GM18498 (cell line): ENCODE data around the gene OR10V1.

ENCODE experiments used
- ATAC-seq: cut with Tn5 transposase; IDR thresholded peaks from one replicate; pipeline ENCODE4 v1.9.1; 2021; ENCODE audit warnings: mild to moderate bottlenecking, moderate library complexity; ENCODE audit not compliant: unreplicated experiment

Gene OR10V1, protein sequence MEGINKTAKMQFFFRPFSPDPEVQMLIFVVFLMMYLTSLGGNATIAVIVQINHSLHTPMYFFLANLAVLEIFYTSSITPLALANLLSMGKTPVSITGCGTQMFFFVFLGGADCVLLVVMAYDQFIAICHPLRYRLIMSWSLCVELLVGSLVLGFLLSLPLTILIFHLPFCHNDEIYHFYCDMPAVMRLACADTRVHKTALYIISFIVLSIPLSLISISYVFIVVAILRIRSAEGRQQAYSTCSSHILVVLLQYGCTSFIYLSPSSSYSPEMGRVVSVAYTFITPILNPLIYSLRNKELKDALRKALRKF

DNA sequence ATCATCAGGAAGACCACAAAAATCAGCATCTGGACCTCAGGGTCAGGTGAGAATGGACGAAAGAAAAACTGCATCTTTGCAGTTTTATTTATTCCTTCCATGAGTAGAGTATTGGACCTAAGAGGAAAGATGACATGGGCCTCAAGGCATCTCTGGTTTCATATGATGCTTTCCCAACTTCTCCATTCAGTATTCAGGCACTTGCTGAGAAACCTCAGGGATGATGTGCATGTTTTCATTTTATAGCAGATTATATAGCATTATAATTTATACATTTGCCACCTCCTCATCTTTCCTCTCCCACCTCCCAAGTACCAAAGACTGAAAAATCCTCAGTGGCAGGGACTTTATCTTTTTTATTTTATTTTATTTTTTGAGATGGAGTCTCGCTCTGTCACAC, at the start of gene OR10V1:
OR10V1 (minus strand) TSS at position 101 of the 400 bp plus-strand sequence; CDS start at position 101, 0 bp downstream.
- no peak for ATAC-seq

DNA sequence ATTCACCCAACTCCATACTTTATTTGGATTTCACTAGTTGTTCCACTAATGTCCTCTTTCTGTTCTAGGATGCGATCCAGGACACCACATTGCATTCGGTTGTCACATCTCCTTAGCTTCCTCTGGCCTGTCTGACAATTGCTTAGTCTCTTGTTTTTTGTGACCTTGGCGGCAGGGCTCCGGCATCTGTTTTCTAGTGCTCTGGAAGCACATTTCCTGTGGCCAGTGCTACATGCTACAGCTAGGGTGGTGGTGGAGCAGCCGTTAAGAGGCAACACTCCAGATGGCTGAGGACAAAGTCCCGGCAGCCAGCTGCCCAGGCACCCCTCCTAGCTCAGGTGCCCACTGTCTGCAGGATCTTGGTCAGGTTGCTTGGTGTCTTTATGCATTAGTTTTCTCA, 48.3 kb upstream of the OR10V1 start:
- no peak for ATAC-seq

DNA sequence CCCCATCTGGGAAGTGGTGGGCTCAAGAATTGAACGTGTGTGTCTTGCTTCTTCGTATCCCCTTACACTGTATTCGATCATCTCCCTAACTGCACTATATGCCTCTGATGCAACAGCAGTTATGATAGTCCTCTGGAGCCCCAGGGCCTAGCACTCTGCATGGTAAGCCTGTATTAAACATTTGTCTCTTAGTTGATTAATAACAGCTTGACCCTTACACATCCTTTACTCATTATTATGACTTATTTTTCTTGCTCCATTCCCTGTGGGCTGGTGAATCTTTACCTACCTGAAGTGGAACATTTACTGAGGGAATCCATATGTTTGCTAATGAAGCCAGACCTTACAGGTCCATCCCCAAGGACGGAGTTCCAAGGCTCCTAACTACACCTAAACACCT, 47.1 kb upstream of the OR10V1 start:
- no peak for ATAC-seq

DNA sequence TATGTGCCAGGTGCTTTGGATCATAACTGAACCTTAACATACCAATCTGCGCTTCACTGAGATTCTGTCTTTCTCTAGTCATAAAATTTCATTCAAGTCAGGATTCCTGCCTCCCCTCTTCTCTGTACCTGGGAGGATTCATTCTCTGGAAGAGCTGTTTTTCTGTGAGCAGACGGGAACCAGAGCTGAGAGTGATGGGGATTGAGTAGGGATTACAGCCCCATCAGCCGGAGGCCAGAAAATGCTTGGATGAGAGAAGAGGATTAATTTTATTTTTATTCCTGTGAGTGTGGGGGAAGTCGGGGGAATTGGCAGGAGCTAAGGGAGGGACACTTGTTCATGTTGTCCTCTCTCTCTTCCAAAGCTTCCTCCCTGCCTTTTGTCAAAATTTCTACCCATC, 46.3 kb upstream of the OR10V1 start:
- no peak for ATAC-seq

DNA sequence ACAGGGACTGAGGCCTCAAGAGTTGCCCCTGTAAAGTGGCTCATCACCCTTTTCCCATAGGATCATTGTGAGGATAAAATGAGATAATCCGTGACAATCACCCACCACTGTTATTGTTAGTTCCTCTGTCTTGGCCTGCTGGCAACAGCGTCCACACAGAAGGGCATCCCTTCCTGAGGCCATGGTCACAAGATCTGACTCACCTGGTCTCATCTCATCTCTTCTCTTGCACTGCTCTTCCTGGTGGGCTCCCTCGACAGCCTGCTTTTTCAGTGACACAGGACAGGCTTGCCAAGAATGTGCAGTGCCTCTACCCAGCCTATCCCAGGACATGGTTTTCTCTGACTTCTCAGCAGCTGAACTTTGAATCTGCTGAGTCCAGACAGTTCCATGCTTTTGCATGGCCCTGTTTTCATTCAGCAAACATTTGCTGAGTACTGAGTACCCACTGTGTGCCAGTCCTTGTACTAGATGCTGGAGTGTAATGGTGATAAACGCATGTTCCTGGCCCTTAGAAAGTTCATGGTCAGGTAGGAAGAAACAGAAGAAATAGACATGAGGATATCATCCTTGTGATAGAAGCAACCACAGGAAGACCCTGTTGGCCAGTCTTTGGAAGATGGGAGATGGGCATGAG, 44.9 kb upstream of the OR10V1 start:
- no peak for ATAC-seq

DNA sequence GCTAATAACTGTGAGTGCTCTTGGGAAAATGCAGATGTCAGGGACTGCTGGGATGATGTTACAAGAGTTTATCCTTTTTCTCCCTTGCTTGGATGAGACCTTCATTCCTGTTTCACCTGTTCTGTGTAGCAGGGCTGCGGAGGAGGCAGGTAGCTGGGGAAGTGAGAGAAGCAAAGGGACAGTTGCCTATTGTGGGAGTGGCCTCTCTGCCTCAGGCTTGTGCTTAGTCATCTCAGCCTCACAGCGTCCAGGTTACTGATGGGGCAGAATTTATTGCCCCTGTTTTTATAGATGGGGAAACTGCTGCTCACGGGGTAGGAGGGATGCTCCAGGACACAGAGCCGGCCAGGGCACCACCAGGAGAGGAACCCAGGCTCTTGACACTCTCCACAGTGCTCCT, 43.2 kb upstream of the OR10V1 start:
- ATAC-seq = no peak

DNA sequence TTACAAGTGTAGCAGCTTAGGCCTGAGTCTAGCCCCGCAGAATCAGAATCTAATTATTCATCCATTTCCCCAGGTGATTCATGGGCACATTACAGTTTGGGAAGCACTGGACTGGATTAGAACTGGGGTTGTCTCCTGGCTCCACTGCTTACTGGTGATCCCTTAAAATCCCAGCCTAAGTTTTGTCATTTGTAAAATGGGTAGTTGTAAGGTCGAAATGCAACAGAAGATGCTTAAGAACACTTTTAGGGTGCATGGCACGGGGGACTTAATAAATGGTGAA, 42.9 kb upstream of the OR10V1 start:
- no peak for ATAC-seq

DNA sequence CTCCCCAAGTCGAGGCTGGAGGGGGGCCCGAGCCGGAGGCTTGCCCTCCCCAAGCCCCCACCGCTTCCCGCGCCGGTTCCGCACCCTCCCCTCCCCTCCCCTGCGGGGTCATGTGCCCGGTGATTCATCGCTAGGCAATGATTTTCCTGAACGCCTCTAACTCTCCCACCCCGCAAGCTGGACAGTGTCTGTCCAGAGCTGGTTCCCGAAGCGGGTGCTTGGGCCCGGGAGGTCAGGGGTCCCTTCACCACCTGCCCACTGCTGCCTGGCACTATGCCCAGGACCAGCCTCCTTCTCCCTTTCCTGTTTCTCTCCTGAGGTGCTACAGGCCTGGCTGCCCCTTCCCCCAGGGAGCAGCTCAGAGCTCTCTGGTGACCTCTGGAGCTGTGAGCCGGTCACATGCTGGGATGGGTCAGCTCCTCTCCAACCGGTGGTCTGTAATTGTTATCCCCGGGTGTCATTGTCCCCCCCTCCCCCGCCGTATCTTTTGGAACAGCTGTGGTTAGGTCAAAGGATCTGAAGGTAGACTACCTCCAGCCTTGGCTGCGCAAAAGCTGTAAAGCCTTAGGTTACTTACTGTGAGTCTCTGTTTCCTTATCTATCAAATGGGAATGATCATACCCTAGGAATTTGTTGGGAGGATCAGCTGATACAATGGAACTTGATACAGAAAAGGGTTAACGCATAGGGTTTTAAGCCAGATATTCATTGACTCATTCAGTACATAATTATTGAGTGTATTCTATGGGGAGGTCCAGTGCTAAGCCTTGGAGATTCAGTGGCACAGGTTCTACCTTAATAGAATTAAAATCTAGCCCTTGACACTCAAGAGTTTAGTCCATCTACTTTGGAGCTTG, 42.3 kb upstream of the OR10V1 start:
- peak; percentile 7 for ATAC-seq

DNA sequence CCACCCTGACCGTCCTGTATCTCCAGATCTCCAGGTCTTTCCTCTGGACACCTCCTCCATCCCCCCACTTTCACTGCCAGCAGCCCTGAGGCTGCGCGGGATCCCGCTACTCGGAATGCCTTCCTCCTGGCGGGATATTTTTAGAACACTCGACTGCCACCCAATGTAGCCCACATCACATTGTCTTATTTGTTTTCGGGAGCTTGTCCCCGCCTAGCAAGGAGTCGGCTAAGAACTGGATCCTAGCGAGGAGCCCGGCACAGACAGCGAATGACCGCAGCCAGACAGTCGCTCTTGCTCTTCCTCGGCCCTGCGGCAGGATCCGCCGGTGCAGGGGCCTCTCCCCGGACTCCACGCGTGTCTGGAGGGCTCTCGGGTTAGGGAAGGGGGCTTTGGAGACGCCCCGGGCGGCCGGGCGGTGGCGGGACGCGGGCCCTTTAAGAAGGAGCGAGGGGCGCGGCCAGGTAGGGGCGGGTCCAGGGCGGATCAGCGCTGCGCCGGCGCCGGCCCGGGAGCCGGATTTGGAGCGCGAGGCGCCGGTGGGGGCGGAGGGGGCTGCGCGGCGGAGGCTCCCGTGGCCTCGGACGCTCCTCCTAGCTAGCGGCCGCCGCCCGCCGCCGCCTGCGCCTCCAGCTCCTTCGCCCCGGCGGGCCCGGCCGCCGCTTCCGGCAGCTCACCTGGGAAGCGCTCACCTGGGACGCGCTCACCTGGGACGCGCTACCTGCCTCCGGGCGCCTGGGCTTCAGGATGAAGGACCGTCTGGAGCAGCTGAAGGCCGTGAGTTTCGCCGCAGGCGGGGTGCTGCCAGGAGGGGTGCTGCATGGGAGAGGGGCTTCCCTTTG, 41.4 kb upstream of the OR10V1 start, which contains the start of gene STX3:
STX3 (plus strand) TSS at position 518 of the 842 bp plus-strand sequence; CDS start at position 748, 230 bp downstream.
- ATAC-seq = peak; percentile 70

DNA sequence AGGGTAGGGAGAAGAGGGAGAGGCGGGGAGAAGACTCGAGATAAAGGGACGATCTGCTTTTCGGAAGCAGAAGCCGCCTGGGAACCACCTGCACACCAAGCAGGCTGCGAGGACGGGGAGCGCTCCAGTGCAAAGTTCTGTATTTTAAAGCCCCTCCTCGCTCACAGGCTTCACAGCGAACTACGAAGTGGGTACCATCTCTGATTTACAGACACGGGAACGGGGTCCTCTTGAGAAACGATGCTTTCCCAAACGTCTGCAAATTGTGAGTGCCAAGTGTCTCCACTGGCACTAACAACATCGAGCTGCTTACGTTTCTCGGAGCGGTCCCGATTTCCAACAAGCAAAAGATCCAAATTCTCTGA, 40.8 kb upstream of the OR10V1 start:
- peak; percentile 29 for ATAC-seq

DNA sequence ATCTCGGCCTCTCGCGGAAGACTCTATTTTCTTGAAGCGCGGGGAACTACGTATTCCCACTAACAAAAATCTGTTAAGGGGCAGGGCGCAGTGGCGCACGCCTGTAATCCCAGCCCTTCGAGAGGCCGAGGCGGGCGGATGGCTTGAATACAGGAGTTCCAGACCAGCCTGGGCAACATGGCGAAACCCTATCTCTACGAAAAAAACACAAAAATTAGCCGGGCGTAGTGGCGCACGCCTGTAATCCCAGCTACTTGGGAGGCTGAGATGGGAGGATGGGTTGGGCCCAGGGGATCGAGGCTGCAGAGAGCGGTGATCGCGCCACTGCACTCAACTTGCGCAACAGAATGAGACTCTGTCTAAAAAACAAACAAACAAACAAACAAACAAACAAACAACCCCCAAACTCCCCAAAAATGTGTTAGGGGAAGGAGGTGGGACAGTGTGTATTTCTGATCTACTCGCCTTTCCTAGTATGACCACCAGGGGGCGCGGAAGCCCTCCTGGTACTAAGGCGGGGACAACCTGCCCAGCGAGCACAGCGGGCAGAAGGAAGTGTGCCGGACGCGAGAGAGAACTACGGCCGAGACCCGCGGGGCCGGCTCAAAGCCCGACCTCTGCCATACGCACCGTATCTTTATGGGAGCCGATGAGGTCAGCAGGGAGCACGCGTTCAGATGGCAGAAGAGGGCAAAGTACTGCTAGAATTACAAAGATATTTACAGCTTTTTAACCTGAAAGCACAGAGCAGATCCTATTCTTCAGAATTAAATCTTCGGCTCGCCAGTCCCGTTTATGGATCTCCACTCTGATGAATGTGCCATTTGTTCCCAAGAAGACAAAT, 40.2 kb upstream of the OR10V1 start:
- ATAC-seq = peak; percentile 81

DNA sequence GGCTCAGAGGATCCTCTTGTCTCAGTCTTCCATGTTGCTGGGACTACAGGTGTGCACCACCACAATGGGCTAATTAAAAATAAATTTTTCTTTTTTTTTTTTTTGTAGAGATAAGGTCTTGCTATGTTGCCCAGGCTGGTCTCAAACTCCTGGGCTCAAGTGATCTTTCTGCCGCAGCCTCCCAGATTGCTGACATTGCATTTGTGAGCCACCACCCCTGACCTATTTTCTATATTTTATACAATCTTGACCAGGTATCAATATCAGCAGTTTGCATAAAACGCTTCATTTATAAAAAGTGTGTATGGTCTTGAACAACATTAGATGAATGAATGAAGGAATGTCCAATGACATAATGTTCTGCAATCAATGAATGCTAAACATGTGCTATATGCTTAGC, 32.5 kb upstream of the OR10V1 start:
- no peak for ATAC-seq

DNA sequence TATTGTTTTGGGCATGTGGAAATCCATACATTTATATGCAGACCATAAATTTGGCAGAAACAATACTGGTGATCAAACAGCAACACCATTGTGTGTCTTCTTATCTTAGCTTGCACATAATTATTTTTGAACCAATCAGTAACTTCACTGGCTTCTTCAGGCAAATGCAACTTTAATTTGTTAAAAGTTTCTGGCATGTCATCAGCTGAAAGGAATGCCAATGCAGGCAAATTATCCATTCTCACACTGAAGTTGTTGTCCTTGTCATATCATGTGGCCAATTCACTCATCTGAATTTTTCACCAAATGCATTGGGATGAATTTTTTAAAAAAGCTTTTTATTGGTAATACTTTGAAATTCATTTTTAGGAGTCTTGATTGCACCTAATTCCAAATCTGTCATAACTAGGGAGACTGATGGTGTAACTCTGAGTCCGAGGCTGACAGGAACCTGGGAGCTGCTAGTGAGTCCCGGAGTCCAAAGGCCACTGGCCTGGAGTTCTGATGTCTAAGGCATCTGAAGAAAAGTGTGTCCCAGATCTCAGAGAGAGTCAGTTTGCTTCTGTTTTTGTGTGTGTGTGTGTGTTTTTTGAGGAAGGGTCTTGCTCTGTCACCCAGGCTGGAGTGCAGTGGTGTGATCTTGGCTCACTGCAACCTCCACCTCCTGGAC, 17.4 kb upstream of the OR10V1 start:
- no peak for ATAC-seq

DNA sequence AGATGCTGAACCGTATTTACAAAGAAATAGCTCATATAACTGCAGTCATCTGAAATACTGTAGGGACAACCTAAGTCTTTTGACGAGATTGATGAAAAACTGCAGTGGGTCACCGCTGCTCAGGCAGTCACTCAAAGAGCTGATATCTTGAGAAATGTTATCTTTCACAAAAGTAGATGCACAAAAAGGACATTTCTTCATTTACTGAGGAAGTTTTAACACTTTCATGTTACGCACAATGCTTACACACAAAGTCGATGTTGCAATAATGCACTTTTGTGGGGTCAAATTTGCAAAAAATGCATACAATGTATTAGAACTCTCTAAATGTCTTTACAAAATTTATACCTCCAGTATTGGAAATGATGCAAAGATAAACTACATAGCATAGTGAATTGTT, 16.2 kb upstream of the OR10V1 start:
- ATAC-seq = no peak

DNA sequence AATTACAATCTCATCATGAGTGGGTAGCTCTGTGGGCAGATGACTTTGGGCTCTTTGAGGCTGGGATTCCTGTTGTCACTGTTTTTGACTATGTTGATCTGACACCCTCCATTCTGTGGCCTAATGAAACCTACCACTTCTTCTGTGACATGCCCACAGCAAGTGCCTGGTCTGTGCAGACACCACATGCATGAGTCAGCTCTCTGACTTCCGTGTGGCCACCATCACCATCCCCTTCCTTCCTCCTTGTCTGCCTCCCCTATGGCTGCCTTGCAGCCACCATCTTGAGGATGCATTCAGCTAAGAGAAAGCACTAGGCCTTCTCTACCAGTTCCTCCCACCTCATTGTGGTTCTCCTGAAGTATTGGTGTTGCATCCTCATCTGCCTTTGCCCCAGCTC, 15.3 kb upstream of the OR10V1 start:
- ATAC-seq = no peak

DNA sequence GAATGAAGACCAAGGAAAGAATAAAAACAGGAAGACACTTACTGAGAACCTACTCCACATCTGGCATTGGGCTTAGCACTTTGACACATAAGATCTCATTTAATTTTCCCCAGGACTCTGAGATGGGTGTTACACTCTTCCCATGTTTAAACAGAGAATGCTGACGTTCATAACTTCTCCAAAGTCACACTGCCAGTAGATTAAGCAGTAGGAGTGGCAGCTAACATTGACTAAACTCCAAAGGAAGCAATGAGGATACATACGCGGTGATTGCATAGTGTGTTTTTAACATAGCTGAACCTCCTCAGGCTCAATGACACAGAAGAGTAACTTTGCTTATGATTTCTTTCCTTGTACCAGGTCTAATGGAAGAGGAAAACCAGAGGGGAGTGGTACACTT, 14.5 kb upstream of the OR10V1 start:
- no peak for ATAC-seq

DNA sequence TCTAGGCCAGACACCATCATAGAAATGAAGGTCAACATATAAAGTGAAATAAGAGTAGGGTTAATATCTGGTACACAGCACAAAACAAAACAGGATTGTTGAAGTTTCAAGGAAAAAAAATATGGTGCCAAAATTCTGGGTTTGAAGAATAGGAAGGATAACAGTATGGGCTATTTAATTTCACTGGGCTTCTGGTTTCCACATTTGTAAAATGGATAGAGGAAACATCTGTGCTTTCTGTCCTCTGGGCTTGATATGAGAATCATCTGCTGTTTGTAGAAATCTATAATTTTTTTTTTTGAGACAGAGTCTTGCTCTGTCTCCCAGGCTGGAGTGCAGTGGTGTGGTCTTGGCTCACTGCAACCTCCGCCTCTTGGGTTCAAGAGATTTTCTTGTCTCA, 13.8 kb upstream of the OR10V1 start:
- ATAC-seq = no peak

DNA sequence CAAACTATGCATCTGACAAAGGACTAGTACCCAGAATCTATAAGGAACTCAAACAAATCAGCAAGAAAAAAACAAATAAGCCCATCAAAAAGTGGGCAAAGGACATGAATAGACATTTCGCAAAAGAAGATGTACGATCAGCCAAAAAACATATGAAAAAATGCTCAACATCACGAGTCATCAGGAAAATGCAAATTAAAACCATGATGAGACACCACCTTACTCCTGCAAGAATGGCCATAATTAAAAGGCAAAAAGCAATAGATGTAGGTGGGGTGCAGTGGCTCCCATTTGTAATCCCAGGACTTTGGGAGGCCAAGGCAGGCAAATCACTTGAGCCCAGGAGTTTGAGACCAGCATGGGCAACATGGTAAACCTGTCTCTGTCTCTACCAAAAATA, 10.4 kb upstream of the OR10V1 start:
- no peak for ATAC-seq

DNA sequence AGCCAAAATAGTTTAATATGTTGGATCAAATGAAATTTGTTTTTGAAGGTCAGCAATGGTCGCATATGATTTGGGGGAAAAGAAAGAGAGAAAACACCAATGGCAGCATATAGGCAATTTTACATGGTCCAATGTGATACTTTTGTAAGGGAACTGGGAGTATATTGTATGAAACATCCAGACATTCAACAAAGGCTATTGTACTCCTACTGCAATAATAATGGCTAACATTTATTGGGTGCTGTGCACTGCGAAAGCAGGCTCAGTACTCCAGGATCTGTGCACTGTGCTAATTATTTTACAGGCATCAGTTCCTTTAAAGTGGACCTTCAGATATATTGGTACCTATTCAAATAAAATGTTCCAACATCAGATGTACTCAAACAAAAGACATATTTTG, 5.9 kb upstream of the OR10V1 start:
- ATAC-seq = no peak

DNA sequence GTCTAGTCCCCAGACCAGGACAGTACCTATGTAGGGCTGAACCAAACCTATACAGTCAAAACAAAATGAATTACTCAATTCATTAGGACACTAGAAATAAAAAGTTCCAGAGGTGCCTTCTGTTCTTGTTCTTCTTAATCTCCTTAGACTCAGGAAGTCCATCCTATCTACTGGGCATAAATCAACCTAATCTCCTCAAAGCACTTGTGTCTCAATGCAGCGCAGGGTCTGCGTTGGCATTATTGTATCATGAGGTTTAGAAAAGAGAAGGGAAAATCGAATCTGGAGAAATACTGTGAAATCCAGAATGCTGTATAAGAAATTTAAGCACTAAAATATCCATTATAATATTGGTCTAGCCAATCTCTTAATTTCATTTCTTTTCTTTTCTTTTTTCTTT, 2.4 kb upstream of the OR10V1 start:
- ATAC-seq = no peak
